Spleen (tissue), 11 donors: ENCODE data around the gene SUCLG1. TPM values are rescaled to one million over a fixed set of nuclear protein-coding genes. Genes with fewer than 3 reads are reported as not detected.

Experiments
- DNase-seq: peaks from one replicate; pipeline ENCODE4 v3.0.0-alpha.2; 2020
- H3K27ac ChIP-seq, 8 donors: fragments of 200-600 bp; sonication (generic) in 7 of 8; 1 replicate in 4 of 8; 2 replicates in 4 of 8; pipeline versions ENCODE4 v1.5.0 to v1.8.0; 2016 to 2021; ENCODE audit warnings: inconsistent platforms in 4 of 8, mild to moderate bottlenecking in 4 of 8, moderate library complexity in 1 of 8
- H3K27me3 ChIP-seq, 7 donors: fragments of 200-600 bp; sonication (generic) in 6 of 7; replicated peaks in 1 of 7; 1 replicate in 4 of 7; 2 replicates in 3 of 7; pipeline versions ENCODE4 v1.5.0 to v1.8.0; 2016 to 2021; ENCODE audit warnings: inconsistent platforms in 3 of 7, mild to moderate bottlenecking in 1 of 7
- H3K36me3 ChIP-seq, 6 donors: fragments of 200-600 bp; sonication (generic) in 5 of 6; 1 replicate in 4 of 6; 2 replicates in 2 of 6; pipeline versions ENCODE4 v1.5.0 to v1.8.0; 2016 to 2021; ENCODE audit warnings: inconsistent platforms in 2 of 6
- H3K4me1 ChIP-seq, 6 donors: fragments of 200-600 bp; sonication (generic) in 5 of 6; 1 replicate in 3 of 6; 2 replicates in 3 of 6; pipeline versions ENCODE4 v1.5.0 to v1.8.0; 2016 to 2021; ENCODE audit warnings: inconsistent platforms in 3 of 6
- H3K4me3 ChIP-seq, 8 donors: fragments of 200-600 bp; sonication (generic) in 7 of 8; 1 replicate in 4 of 8; 2 replicates in 4 of 8; pipeline versions ENCODE4 v1.5.0 to v1.8.0; 2016 to 2021; ENCODE audit warnings: inconsistent platforms in 4 of 8, mild to moderate bottlenecking in 4 of 8, moderate library complexity in 2 of 8
- H3K9me3 ChIP-seq, 8 donors: fragments of 200-600 bp; sonication (generic) in 7 of 8; 1 replicate in 4 of 8; 2 replicates in 4 of 8; pipeline versions ENCODE4 v1.5.0 to v1.8.0; 2016 to 2021; ENCODE audit warnings: inconsistent platforms in 4 of 8
- CTCF ChIP-seq, 11 experiments: fragments of 200-600 bp in 7 of 11; fragments of 450-650 bp in 4 of 11; sonication (generic) in 4 of 11; IDR thresholded peaks in 8 of 11; conservative IDR thresholded peaks in 3 of 11; 1 replicate in 7 of 11; 2 replicates in 4 of 11; pipeline versions ENCODE4 v1.4.0 to v1.8.0; 2016 to 2021; ENCODE audit warnings: antibody characterized with exemption in 11 of 11, inconsistent platforms in 4 of 11, mild to moderate bottlenecking in 1 of 11
- POLR2A ChIP-seq, 3 donors: fragments of 450-650 bp; IDR thresholded peaks; one replicate each; pipeline ENCODE4 v1.5.1; 2017; ENCODE audit warnings: antibody characterized with exemption in 3 of 3, mild to moderate bottlenecking in 1 of 3
- POLR2AphosphoS5 ChIP-seq, 3 donors: sonication (generic); formaldehyde crosslinking; IDR thresholded peaks; one replicate each; pipeline ENCODE4 v1.5.1; 2017; ENCODE audit warnings: antibody characterized with exemption in 3 of 3
- WGBS, 5 donors: extraction: QIAGEN DNeasy Blood & Tissue Kit in 3 of 5; methylation state at CpG; one replicate each; pipeline versions ENCODE4 v1.1.5 to v1.1.7; 2013 to 2018; 5-methylcytosine and 5-hydroxymethylcytosine counted together
- intact Hi-C: fragments of 100-400 bp; cut with DNase I; formaldehyde crosslinking; loops from one replicate; pipeline ENCODE4 v1.15.0; 2023; ENCODE audit warnings: low total_unique reads
- polyA plus RNA-seq, 3 donors: library from polyadenylated mRNA; stranded (reverse); fragments of 200-250 nt; gene quantifications; one replicate each; pipeline ENCODE4 v1.2.1, GENCODE V29; 2013
- total RNA-seq, 7 donors: library from RNA; depleted of rRNA in 3 of 7; stranded (reverse); fragments of >200 nt in 3 of 7; fragmentation: NEBNext Ultra II Directional in 4 of 7; extraction: Animal tissue kit (Norgen Biotek cat#: 25700) in 4 of 7; gene quantifications; one replicate each; pipeline versions ENCODE4 v1.1.0 to v1.2.1, GENCODE V29; 2016 to 2021
- donor health status: healthy with polysubstance abuse.
- donor health status: DM: no; HTN: no; CAD: no; lungs with moderate emphysema.
- donor health status: DM: no; HTN: no; CAD: no.
- donor health status: Bipolar disorder and iron deficiency.
- donor health status: healthy.
- donor health status: DM: no; HTN: no; CAD: no.
- donor health status: DM: yes; HTN: yes; CAD: no.

SUCLG1 gene
- total and polyA plus RNA-seq, 10 donors = 39.2 to 58.3 (median 44.7) TPM

GRCh38 chr2:84388133-84388532 lies 70.9 kb downstream of the SUCLG1 start:
- TF ChIP-seq POLR2AphosphoS5 (IDR thresholded peaks at IDR 0.05) (no peak), CTCF (IDR thresholded peaks at IDR 0.05 in 8 of 11, conservative IDR thresholded peaks at IDR 0.05 in 3 of 11) (no peak), POLR2A (IDR thresholded peaks at IDR 0.05) (no peak)
- WGBS, 5 donors = 67 to 90% (median 70%) methylated on average over 1 of the region's 1 CpG
- Histone ChIP-seq H3K36me3 (no peaks in the 10 kb centered on the region), H3K9me3 (peaks cover 0 to 10% (median 0%) of the 10 kb centered on the region in 8 donors), H3K27ac (no peak overlapping the region), H3K4me3 (no peak overlapping the region), H3K27me3 (peaks cover 0 to 21% (median 0%) of the 10 kb centered on the region in 7 donors), H3K4me1 (no peaks in the 10 kb centered on the region)
- intact Hi-C loops = no loop called here
- no peak for DNase-seq

- DNase-seq = no peak
- Histone ChIP-seq H3K36me3 (no peaks in the 10 kb centered on the region), H3K27me3 (peaks cover 0 to 21% (median 0%) of the 10 kb centered on the region in 7 donors), H3K4me1 (no peaks in the 10 kb centered on the region), H3K9me3 (peaks cover 0 to 5% (median 0%) of the 10 kb centered on the region in 8 donors), H3K4me3 (no peak overlapping the region), H3K27ac (no peak overlapping the region)
- 20 to 26% (median 21%) methylated on average over 7 of the region's 7 CpGs for whole genome bisulfite sequencing, 5 donors
- intact Hi-C loops = no loop called here
- TF ChIP-seq CTCF (IDR thresholded peaks at IDR 0.05 in 8 of 11, conservative IDR thresholded peaks at IDR 0.05 in 3 of 11) (no peak), POLR2AphosphoS5 (IDR thresholded peaks at IDR 0.05) (no peak), POLR2A (IDR thresholded peaks at IDR 0.05) (no peak)
Measured at GRCh38 chr2:84386336-84387040, 72.6 kb downstream of the SUCLG1 start.

GRCh38 chr2:84383271-84383670 lies 75.8 kb downstream of the SUCLG1 start:
- Histone ChIP-seq H3K27ac (no peak overlapping the region), H3K4me1 (no peaks in the 10 kb centered on the region), H3K27me3 (peaks cover 0 to 12% (median 0%) of the 10 kb centered on the region in 7 donors), H3K36me3 (no peaks in the 10 kb centered on the region), H3K9me3 (no peaks in the 10 kb centered on the region), H3K4me3 (no peak overlapping the region)
- no peak for DNase-seq
- intact Hi-C loops = no loop called here
- 75 to 89% (median 87%) methylated on average over 2 of the region's 2 CpGs for WGBS, 5 donors
- TF ChIP-seq CTCF (IDR thresholded peaks at IDR 0.05 in 8 of 11, conservative IDR thresholded peaks at IDR 0.05 in 3 of 11) (no peak), POLR2AphosphoS5 (IDR thresholded peaks at IDR 0.05) (no peak), POLR2A (IDR thresholded peaks at IDR 0.05) (no peak)

GRCh38 chr2:84380875-84381274 lies 78.2 kb downstream of the SUCLG1 start:
- no peak overlapping the region for H3K4me3 ChIP-seq
- no peak for TF ChIP-seq POLR2A (IDR thresholded peaks at IDR 0.05)
- TF ChIP-seq CTCF (IDR thresholded peaks at IDR 0.05 in 8 of 11, conservative IDR thresholded peaks at IDR 0.05 in 3 of 11) = no peak
- no peak for TF ChIP-seq POLR2AphosphoS5 (IDR thresholded peaks at IDR 0.05)
- no peaks in the 10 kb centered on the region for H3K36me3 ChIP-seq
- no peaks in the 10 kb centered on the region for H3K9me3 ChIP-seq
- no peak overlapping the region for H3K27ac ChIP-seq
- DNase-seq = no peak
- intact Hi-C loops = no loop called here
- H3K4me1 ChIP-seq = no peaks in the 10 kb centered on the region
- H3K27me3 ChIP-seq = peaks cover 0 to 7% (median 0%) of the 10 kb centered on the region in 7 donors
